K562 (cell line): ENCODE measurements around the gene THOC7. TPM values are rescaled to one million over a fixed set of nuclear protein-coding genes. Genes with fewer than 3 reads are reported as not detected.

ENCODE experiments used
- ATAC-seq: fragments of 200-7000 bp; cut with Tn5 transposase; 3 replicates; pipeline ENCODE4 v1.9.1; 2020; ENCODE audit warnings: moderate library complexity
- BruUV-seq: library from RNA; stranded (reverse); fragments of 400-500 nt; replicated peaks from 2 replicates; lab custom pipeline; 2021; lab: Mats Ljungman, UMichigan
- CTCF ChIA-PET: fragments of 300-600 bp; formaldehyde crosslinking; extraction: SDS; loops from one replicate; lab custom pipeline; 2021; ENCODE audit warnings: low intra/inter-chr PET ratio; lab: Yijun Ruan, JAX
- POLR2A ChIA-PET: fragments of 300-600, 350-650 bp; sonication (Branson Sonifier 250); formaldehyde crosslinking; extraction: SDS; loops from one replicate; lab custom pipeline; 2021; ENCODE audit warnings: antibody characterized with exemption, inconsistent platforms; lab: Yijun Ruan, JAX
- DNase-seq, 4 experiments: peaks; one replicate each; pipeline versions ENCODE4 v3.0.0 to v3.0.0-alpha.2; 2011 to 2018; ENCODE audit warnings: low spot score in 3 of 4, mixed read lengths in 3 of 4; ENCODE audit errors: extremely low read depth in 1 of 4
- FAIRE-seq: peaks from 2 replicates; lab custom pipeline; 2011; peaks lifted over from hg19 to GRCh38; lab: Jason Lieb, UNC
- H2AFZ ChIP-seq: 2 replicates; pipeline ENCODE4 v1.6.0; 2011; ENCODE audit warnings: low read depth, low read length, control low read depth, inconsistent platforms
- H3K27ac ChIP-seq: fragments of 200-600 bp; 3 replicates; pipeline ENCODE4 v1.8.0; 2011; ENCODE audit warnings: low read depth, mild to moderate bottlenecking, control low read depth, inconsistent platforms, low read length, moderate library complexity, mixed read lengths; ENCODE audit errors: extremely low read depth
- H3K27me3 ChIP-seq, 2 experiments: fragments of 300-600 bp in 1 of 2; 2 replicates in 1 of 2; 3 replicates in 1 of 2; pipeline versions ENCODE4 v1.6.0 to v1.8.0; 2011; ENCODE audit warnings: inconsistent platforms in 2 of 2, low read length in 2 of 2, mild to moderate bottlenecking in 1 of 2, mixed read lengths in 1 of 2, moderate library complexity in 1 of 2; ENCODE audit not compliant: control insufficient read depth in 2 of 2, insufficient read depth in 2 of 2
- H3K36me3 ChIP-seq: fragments of 300-600 bp; 3 replicates; pipeline ENCODE4 v1.8.0; 2011; ENCODE audit warnings: mild to moderate bottlenecking, low read length, inconsistent platforms; ENCODE audit not compliant: control insufficient read depth, insufficient read depth
- H3K4me1 ChIP-seq, 2 experiments: fragments of 200-600 bp in 1 of 2; replicated peaks in 1 of 2; 2 replicates in 1 of 2; 3 replicates in 1 of 2; pipeline versions ENCODE4 v1.5.1 to v1.8.0; 2011; ENCODE audit warnings: inconsistent platforms in 2 of 2, low read length in 2 of 2, mild to moderate bottlenecking in 1 of 2, mixed read lengths in 1 of 2, moderate library complexity in 1 of 2; ENCODE audit not compliant: control insufficient read depth in 2 of 2, insufficient read depth in 2 of 2
- H3K4me2 ChIP-seq: 2 replicates; pipeline ENCODE4 v1.6.1; 2011; ENCODE audit warnings: low read length, control low read depth, inconsistent platforms, mixed read lengths; ENCODE audit not compliant: insufficient read depth
- H3K4me3 ChIP-seq: fragments of 200-600 bp; sonication (generic), shearing (Covaris generic); 2 replicates; pipeline ENCODE4 v1.5.1; 2016; ENCODE audit warnings: control low read depth, inconsistent platforms
- H3K79me2 ChIP-seq: fragments of 200-600 bp; 3 replicates; pipeline ENCODE4 v1.8.0; 2011; ENCODE audit warnings: low read length, inconsistent platforms; ENCODE audit not compliant: control insufficient read depth, insufficient read depth
- H3K9ac ChIP-seq, 2 experiments: 2 replicates each; pipeline versions ENCODE4 v1.6.0 to v1.6.1; 2011; ENCODE audit warnings: low read depth in 2 of 2, low read length in 2 of 2, control low read depth in 1 of 2, inconsistent platforms in 1 of 2, mild to moderate bottlenecking in 1 of 2, mixed read lengths in 1 of 2; ENCODE audit not compliant: insufficient read depth in 1 of 2
- H3K9me1 ChIP-seq: one replicate; pipeline ENCODE4 v1.6.0; 2011; ENCODE audit warnings: inconsistent platforms, mild to moderate bottlenecking, low read length, moderate library complexity; ENCODE audit not compliant: control insufficient read depth, insufficient read depth
- H3K9me3 ChIP-seq: replicated peaks from 2 replicates; pipeline ENCODE4 v1.5.1; 2011; ENCODE audit warnings: low read depth, low read length, inconsistent platforms; ENCODE audit not compliant: control insufficient read depth, insufficient read depth
- H4K20me1 ChIP-seq: replicated peaks from 2 replicates; pipeline ENCODE4 v1.6.1; 2011; ENCODE audit warnings: low read length, inconsistent platforms, mixed read lengths; ENCODE audit not compliant: control insufficient read depth, insufficient read depth
- POLR3G ChIP-seq: IDR thresholded peaks from 2 replicates; pipeline ENCODE4 v1.6.1; 2011; ENCODE audit not compliant: insufficient read length, insufficient replicate concordance; ENCODE audit errors: extremely low read depth
- ZBTB11 ChIP-seq, 3 experiments: fragments of 200-800 bp in 1 of 3; fragments of 250-450 bp in 1 of 3; fragments of 450-650 bp in 1 of 3; sonication (Bioruptor Pico) in 1 of 3; sonication (Bioruptor generic) in 1 of 3; formaldehyde crosslinking in 1 of 3; IDR thresholded peaks; 2 replicates each; pipeline versions ENCODE4 v1.6.1 to v1.8.0; 2016 to 2022; ENCODE audit warnings: mild to moderate bottlenecking in 2 of 3, missing genetic modification characterization in 2 of 3, missing compliant biosample characterization in 1 of 3, moderate library complexity in 1 of 3
- in situ Hi-C: fragments of 300-500 bp; cut with MboI; formaldehyde crosslinking; loops from 4 replicates; pipeline ENCODE4 v1.15.0; 2018; ENCODE audit warnings: inconsistent platforms, mixed read lengths
- intact Hi-C: fragments of 100-400 bp; cut with micrococcal nuclease; formaldehyde crosslinking; loops from 2 replicates; pipeline ENCODE4 v1.14.2; 2022
- polyA plus RNA-seq, 8 experiments: library from polyadenylated mRNA; depleted of rRNA in 4 of 8; stranded (reverse) in 5 of 8; unstranded in 3 of 8; fragments of >200 nt; fragmentation: Nextera tagmentation in 2 of 8; fragmentation: Illumina TruSeq in 1 of 8; extraction: Ambion mirVana in 2 of 8; extraction: Trizol in 1 of 8; gene quantifications; 2 replicates each; pipeline versions ENCODE4 v1.2.1 to v1.2.3, GENCODE V29; 2011 to 2014; ENCODE audit warnings: inconsistent platforms in 1 of 8, missing spikeins in 1 of 8
- total RNA-seq, 7 experiments: library from RNA; depleted of rRNA in 6 of 7; stranded (reverse); fragments of >200 nt in 6 of 7; fragmentation: Illumina TruSeq in 2 of 7; extraction: Trizol in 2 of 7; gene quantifications; 2 replicates each; pipeline versions ENCODE4 v1.2.1 to v1.2.3, GENCODE V29; 2011 to 2021; ENCODE audit warnings: low replicate concordance in 1 of 7

The THOC7 gene
- total and polyA plus RNA-seq, 9 of the 15 experiments (the other 6 are each of a cell fraction or from before 2014, with no cell fraction given), result 56.5 to 129 (median 94.7) TPM

- POLR2A ChIA-PET, result no interaction called here
- TF ChIP-seq ZBTB11 (CRISPR knock-in tag; IDR thresholded peaks at IDR 0.05) (0 out of 6 replicates have a peak, but pooled peaks of 1 of the 3 experiments have one; percentile 32), POLR3G (no peak)
- TF ChIP-seq, all 486 proteins: peak for 1
- Histone ChIP-seq H3K9ac (no peak overlapping the region), H3K4me2 (no peak overlapping the region), H3K27me3 (no peaks in the 10 kb centered on the region), H3K79me2 (peaks cover 12% of the 10 kb centered on the region; the same call in 2 of the 3 replicates), H3K4me1 (no peaks in the 10 kb centered on the region), H3K27ac (no peak overlapping the region), H3K36me3 (peaks cover 6% of the 10 kb centered on the region; the same call in 1 of the 3 replicates), H3K4me3 (no peak overlapping the region), H3K9me3 (no peaks in the 10 kb centered on the region), H3K9me1 (no peaks in the 10 kb centered on the region), H4K20me1 (no peaks in the 10 kb centered on the region), H2AFZ (no peak overlapping the region)
- FAIRE-seq (no peak), ATAC-seq (no peak), DNase-seq (no peak)
- in situ Hi-C loops, result no loop called here
- no TSS peak for BruUV-seq
- intact Hi-C loops, result loop anchor here (10.0 kb wide), 1 partner anchor 173 kb away; no protein-coding TSS in a partner anchor
- CTCF ChIA-PET, result no interaction called here
These were observed 21.5 kb downstream of the THOC7 start for GRCh38 chr3:63842127-63842526.
